Fibroblast of lung (primary cell): ENCODE data around the gene HAO2. TPM values are rescaled to one million over a fixed set of nuclear protein-coding genes. Genes with fewer than 3 reads are reported as not detected.

Source experiments
- DNase-seq, 2 donors: peaks; one replicate each; pipeline versions ENCODE4 v3.0.0 to v3.0.0-alpha.2; 2010; ENCODE audit warnings: low read depth in 2 of 2
- H2AFZ ChIP-seq: 2 replicates; pipeline ENCODE4 v1.5.1; 2012; ENCODE audit warnings: low read length, control low read depth, inconsistent platforms
- H3K27ac ChIP-seq: 2 replicates; pipeline ENCODE4 v1.5.1; 2011; ENCODE audit warnings: low read length, control low read depth; ENCODE audit not compliant: insufficient read depth
- H3K27me3 ChIP-seq: 2 replicates; pipeline ENCODE4 v1.5.1; 2011; ENCODE audit warnings: mild to moderate bottlenecking, low read length; ENCODE audit not compliant: control insufficient read depth, insufficient read depth
- H3K36me3 ChIP-seq: 2 replicates; pipeline ENCODE4 v1.5.1; 2011; ENCODE audit warnings: low read length; ENCODE audit not compliant: control insufficient read depth, insufficient read depth
- H3K4me1 ChIP-seq: 2 replicates; pipeline ENCODE4 v1.5.1; 2011; ENCODE audit warnings: low read length; ENCODE audit not compliant: control insufficient read depth, insufficient read depth; ENCODE audit errors: extremely low read depth
- H3K4me2 ChIP-seq: 2 replicates; pipeline ENCODE4 v1.5.1; 2011; ENCODE audit warnings: low read length, control low read depth; ENCODE audit not compliant: insufficient read depth; ENCODE audit errors: extremely low read depth
- H3K4me3 ChIP-seq, 4 experiments: fragments of 200-600 bp in 1 of 4; sonication (generic) in 1 of 4; replicated peaks in 1 of 4; 2 replicates each; pipeline ENCODE4 v1.5.1; 2011 to 2016; ENCODE audit warnings: low read length in 4 of 4, low read depth in 3 of 4, mild to moderate bottlenecking in 3 of 4, control low read depth in 2 of 4, inconsistent platforms in 1 of 4, mixed read lengths in 1 of 4; ENCODE audit not compliant: insufficient read depth in 1 of 4; ENCODE audit errors: control extremely low read depth in 1 of 4
- H3K79me2 ChIP-seq: 2 replicates; pipeline ENCODE4 v1.5.1; 2012; ENCODE audit warnings: mild to moderate bottlenecking, low read length, inconsistent platforms; ENCODE audit not compliant: control insufficient read depth, insufficient read depth
- H3K9ac ChIP-seq: 2 replicates; pipeline ENCODE4 v1.5.1; 2011; ENCODE audit warnings: mild to moderate bottlenecking, low read length, control low read depth; ENCODE audit not compliant: insufficient read depth
- H3K9me3 ChIP-seq: 2 replicates; pipeline ENCODE4 v1.5.1; 2012; ENCODE audit warnings: low read depth, low read length; ENCODE audit not compliant: control insufficient read depth, insufficient read depth
- H4K20me1 ChIP-seq: 2 replicates; pipeline ENCODE4 v1.5.1; 2011; ENCODE audit warnings: low read length; ENCODE audit not compliant: control insufficient read depth, insufficient read depth; ENCODE audit errors: extremely low read depth
- CTCF ChIP-seq, 2 donors: IDR thresholded peaks in 1 of 2; conservative IDR thresholded peaks in 1 of 2; 1 replicate in 1 of 2; 2 replicates in 1 of 2; pipeline ENCODE4 v1.5.1; 2011 to 2012; ENCODE audit warnings: low read length in 2 of 2, control low read depth in 1 of 2, inconsistent platforms in 1 of 2, low read depth in 1 of 2, mild to moderate bottlenecking in 1 of 2
- EZH2 ChIP-seq: IDR thresholded peaks from 2 replicates; pipeline ENCODE4 v1.5.1; 2012; ENCODE audit warnings: low read length, control low read depth, mild to moderate bottlenecking; ENCODE audit errors: missing control alignments
- polyA minus RNA-seq: library from RNA; depleted of rRNA, polyadenylated mRNA; stranded (reverse); fragments of >200 nt; gene quantifications from 2 replicates; pipeline ENCODE4 v1.2.3, GENCODE V29; 2011; ENCODE audit warnings: low replicate concordance
- polyA plus RNA-seq, 2 donors: library from polyadenylated mRNA; depleted of rRNA in 1 of 2; stranded (reverse) in 1 of 2; unstranded in 1 of 2; fragments of >200 nt; gene quantifications; 2 replicates each; pipeline ENCODE4 v1.2.1, GENCODE V29; 2011 to 2012; ENCODE audit warnings: missing spikeins in 1 of 2
- total RNA-seq: library from RNA; depleted of rRNA; stranded (reverse); fragments of >200 nt; gene quantifications from 2 replicates; pipeline ENCODE4 v1.2.1, GENCODE V29; 2014

HAO2 gene
- not detected in 2 replicates for total RNA-seq
- polyA plus RNA-seq: not detected in 2 replicates
- not detected in 2 replicates for polyA plus RNA-seq (2012)
- not detected in 2 replicates for polyA minus RNA-seq

GRCh38 chr1:119368554-119368953, at the start of gene HAO2:
Gene HAO2 (plus strand): TSS chr1:119368785. CDS start chr1:119381086, 12,301 bp downstream.
- Histone ChIP-seq H3K27ac (no peak within 1 kb of the TSS), H3K27me3 (no peaks in the 10 kb centered on the region), H3K9me3 (no peaks in the 10 kb centered on the region), H3K4me3 (no peak within 1 kb of the TSS), H3K4me2 (no peak within 1 kb of the TSS), H3K36me3 (no peaks in the 10 kb centered on the region), H3K79me2 (no peaks in the 10 kb centered on the region), H4K20me1 (no peaks in the 10 kb centered on the region), H3K9ac (no peak within 1 kb of the TSS), H2AFZ (no peak within 1 kb of the TSS), H3K4me1 (no peaks in the 10 kb centered on the region)
- no peak for DNase-seq
- TF ChIP-seq EZH2: no peak
- no peak for TF ChIP-seq CTCF (conservative IDR thresholded peaks at IDR 0.05 in 1 of 2, IDR thresholded peaks at IDR 0.05 in 1 of 2; ENCODE audit: low read depth in 1 of 2, low read length in 2 of 2)

GRCh38 chr1:119320100-119320499, 48.5 kb upstream of the HAO2 start:
- no peak overlapping the region for H3K27ac ChIP-seq
- H3K79me2 ChIP-seq: no peaks in the 10 kb centered on the region
- H3K4me1 ChIP-seq: no peaks in the 10 kb centered on the region
- no peaks in the 10 kb centered on the region for H3K36me3 ChIP-seq
- no peak overlapping the region for H3K9ac ChIP-seq
- H2AFZ ChIP-seq: no peak overlapping the region
- H3K4me2 ChIP-seq: no peak overlapping the region
- no peaks in the 10 kb centered on the region for H3K9me3 ChIP-seq
- H3K4me3 ChIP-seq: no peak overlapping the region
- TF ChIP-seq CTCF (conservative IDR thresholded peaks at IDR 0.05 in 1 of 2, IDR thresholded peaks at IDR 0.05 in 1 of 2; ENCODE audit: low read depth in 1 of 2, low read length in 2 of 2): no peak
- H3K27me3 ChIP-seq: no peaks in the 10 kb centered on the region
- no peaks in the 10 kb centered on the region for H4K20me1 ChIP-seq
- no peak for DNase-seq

- no peak overlapping the region for H3K4me2 ChIP-seq
- H3K4me3 ChIP-seq: no peak overlapping the region
- H3K4me1 ChIP-seq: no peaks in the 10 kb centered on the region
- no peaks in the 10 kb centered on the region for H3K9me3 ChIP-seq
- no peaks in the 10 kb centered on the region for H3K79me2 ChIP-seq
- H4K20me1 ChIP-seq: no peaks in the 10 kb centered on the region
- no peak for DNase-seq
- no peak overlapping the region for H3K27ac ChIP-seq
- H2AFZ ChIP-seq: no peak overlapping the region
- H3K36me3 ChIP-seq: no peaks in the 10 kb centered on the region
- peaks cover 2% of the 10 kb centered on the region for H3K27me3 ChIP-seq
- no peak overlapping the region for H3K9ac ChIP-seq
- TF ChIP-seq EZH2 (no peak), CTCF (conservative IDR thresholded peaks at IDR 0.05 in 1 of 2, IDR thresholded peaks at IDR 0.05 in 1 of 2; ENCODE audit: low read depth in 1 of 2, low read length in 2 of 2) (no peak)
Measured at GRCh38 chr1:119321666-119322419, 46.7 kb upstream of the HAO2 start.
